Caco-2 (cell line): Measurements from ENCODE around the gene NPHP4. TPM values are rescaled to one million over a fixed set of nuclear protein-coding genes. Genes with fewer than 3 reads are reported as not detected.

Source experiments
- BruUV-seq: library from RNA; stranded (reverse); fragments of 400-500 nt; replicated peaks from 2 replicates; lab custom pipeline; 2021; lab: Mats Ljungman, UMichigan
- CTCF ChIA-PET: fragments of 300-600 bp; sonication (Branson Sonifier 250); formaldehyde crosslinking; loops from one replicate; lab custom pipeline; 2022; ENCODE audit warnings: antibody characterized with exemption; lab: Charles Lee
- POLR2A ChIA-PET: fragments of 300-600 bp; sonication (Branson Sonifier 250); formaldehyde crosslinking; loops from one replicate; lab custom pipeline; 2022; ENCODE audit warnings: antibody characterized with exemption; lab: Charles Lee
- DNase-seq, 2 experiments: peaks; one replicate each; pipeline versions ENCODE4 v3.0.0 to v3.0.0-alpha.2; 2020 to 2022
- H3K27me3 ChIP-seq: replicated peaks from 2 replicates; pipeline ENCODE4 v1.6.0; 2011; ENCODE audit warnings: low read length; ENCODE audit not compliant: control insufficient read depth, insufficient read depth
- H3K36me3 ChIP-seq: 2 replicates; pipeline ENCODE4 v1.5.1; 2011; ENCODE audit warnings: low read length; ENCODE audit not compliant: control insufficient read depth, insufficient read depth
- H3K4me1 ChIP-seq: fragments of 250-450 bp; sonication (Bioruptor Pico); 2 replicates; pipeline ENCODE4 v1.5.1; 2020; ENCODE audit warnings: mild to moderate bottlenecking
- H3K4me3 ChIP-seq: 2 replicates; pipeline ENCODE4 v1.5.1; 2011; ENCODE audit warnings: low read depth, mild to moderate bottlenecking, control low read depth, low read length
- H3K9me3 ChIP-seq: fragments of 250-450 bp; sonication (Bioruptor Pico); 2 replicates; pipeline ENCODE4 v1.5.1; 2020; ENCODE audit warnings: mild to moderate bottlenecking, moderate library complexity
- H3K27ac Mint-ChIP-seq: one replicate; pipeline ENCODE4 v1.8.0; 2022; ENCODE audit warnings: mixed read lengths; ENCODE audit not compliant: unreplicated experiment
- H3K27me3 Mint-ChIP-seq: one replicate; pipeline ENCODE4 v1.8.0; 2022; ENCODE audit warnings: mixed read lengths; ENCODE audit not compliant: insufficient read depth, unreplicated experiment
- H3K36me3 Mint-ChIP-seq: one replicate; pipeline ENCODE4 v1.8.0; 2022; ENCODE audit warnings: mild to moderate bottlenecking, mixed read lengths; ENCODE audit not compliant: insufficient read depth, unreplicated experiment
- H3K4me1 Mint-ChIP-seq: one replicate; pipeline ENCODE4 v1.8.0; 2022; ENCODE audit warnings: low read depth, mixed read lengths; ENCODE audit not compliant: unreplicated experiment
- H3K4me3 Mint-ChIP-seq: one replicate; pipeline ENCODE4 v1.8.0; 2022; ENCODE audit warnings: mild to moderate bottlenecking, moderate library complexity, mixed read lengths; ENCODE audit not compliant: unreplicated experiment
- H3K9me3 Mint-ChIP-seq: one replicate; pipeline ENCODE4 v1.8.0; 2022; ENCODE audit warnings: mixed read lengths; ENCODE audit not compliant: unreplicated experiment
- intact Hi-C: fragments of 100-400 bp; cut with micrococcal nuclease; formaldehyde crosslinking; loops from one replicate; pipeline ENCODE4 v1.10.0; 2022; ENCODE audit not compliant: unreplicated experiment
- total RNA-seq: library from RNA; stranded (reverse); gene quantifications from 2 replicates; pipeline ENCODE4 v1.2.3, GENCODE V29; 2022
- TF ChIP-seq, protein P1 (sequence below), 2 experiments: fragments of 200-600 bp in 1 of 2; IDR thresholded peaks; 1 replicate in 1 of 2; 2 replicates in 1 of 2; pipeline versions ENCODE4 v1.5.1 to v1.8.0; 2011 to 2022; ENCODE audit warnings: antibody characterized with exemption in 1 of 2, control low read depth in 1 of 2, inconsistent platforms in 1 of 2, low read depth in 1 of 2, low read length in 1 of 2, mild to moderate bottlenecking in 1 of 2, moderate library complexity in 1 of 2; ENCODE audit not compliant: insufficient read depth in 1 of 2, severe bottlenecking in 1 of 2, unreplicated experiment in 1 of 2

The NPHP4 gene
- total RNA-seq, 1 experiment from 2014 or later = 12.3 TPM

DNA sequence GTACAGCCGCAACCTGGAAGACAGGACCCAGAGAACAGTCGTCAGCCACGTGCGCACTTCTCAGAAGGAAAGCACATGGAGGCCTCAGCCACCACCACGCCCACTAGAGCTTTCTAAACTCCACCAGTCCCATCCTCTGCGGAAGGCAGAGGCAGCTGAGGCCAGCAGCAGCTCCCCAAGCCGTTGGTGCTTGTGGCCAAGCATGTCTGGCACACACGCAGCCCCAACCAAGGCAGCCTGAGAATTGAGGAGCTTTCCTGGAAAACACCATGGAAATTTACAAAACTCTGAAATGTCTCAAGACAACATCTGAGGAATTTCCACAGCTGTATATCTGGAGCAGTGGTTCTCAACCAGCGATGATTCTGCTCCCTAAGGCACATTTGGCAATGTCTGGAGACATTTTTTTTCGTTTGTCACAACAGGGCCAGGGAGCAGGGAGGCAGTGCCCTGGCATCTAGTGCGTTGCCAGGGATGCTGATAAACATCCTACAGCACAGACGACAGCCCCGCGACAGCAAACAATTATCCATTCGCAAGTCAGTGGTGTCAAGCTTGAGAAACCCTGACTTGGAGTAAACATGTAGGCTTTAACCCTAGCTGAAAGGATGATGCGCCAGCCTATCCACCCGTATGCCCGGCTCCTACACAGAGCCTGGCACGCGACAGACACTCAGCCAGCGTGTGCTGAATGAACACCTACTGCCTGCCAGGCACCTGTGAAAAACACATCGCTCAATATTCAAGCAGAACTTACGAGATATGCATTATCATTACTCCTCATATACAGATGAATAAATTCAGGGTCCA lies 24.7 kb downstream of the NPHP4 start:
- H3K9me3 ChIP-seq = no peaks in the 10 kb centered on the region
- no peaks in the 10 kb centered on the region for H3K36me3 ChIP-seq
- Mint-ChIP-seq H3K4me1 (peaks cover 11% of the 10 kb centered on the region), H3K36me3 (no peaks in the 10 kb centered on the region), H3K4me3 (no peak overlapping the region), H3K9me3 (no peaks in the 10 kb centered on the region), H3K27me3 (no peaks in the 10 kb centered on the region), H3K27ac (no peak overlapping the region)
- BruUV-seq = no TSS peak
- TF ChIP-seq, protein P1, sequence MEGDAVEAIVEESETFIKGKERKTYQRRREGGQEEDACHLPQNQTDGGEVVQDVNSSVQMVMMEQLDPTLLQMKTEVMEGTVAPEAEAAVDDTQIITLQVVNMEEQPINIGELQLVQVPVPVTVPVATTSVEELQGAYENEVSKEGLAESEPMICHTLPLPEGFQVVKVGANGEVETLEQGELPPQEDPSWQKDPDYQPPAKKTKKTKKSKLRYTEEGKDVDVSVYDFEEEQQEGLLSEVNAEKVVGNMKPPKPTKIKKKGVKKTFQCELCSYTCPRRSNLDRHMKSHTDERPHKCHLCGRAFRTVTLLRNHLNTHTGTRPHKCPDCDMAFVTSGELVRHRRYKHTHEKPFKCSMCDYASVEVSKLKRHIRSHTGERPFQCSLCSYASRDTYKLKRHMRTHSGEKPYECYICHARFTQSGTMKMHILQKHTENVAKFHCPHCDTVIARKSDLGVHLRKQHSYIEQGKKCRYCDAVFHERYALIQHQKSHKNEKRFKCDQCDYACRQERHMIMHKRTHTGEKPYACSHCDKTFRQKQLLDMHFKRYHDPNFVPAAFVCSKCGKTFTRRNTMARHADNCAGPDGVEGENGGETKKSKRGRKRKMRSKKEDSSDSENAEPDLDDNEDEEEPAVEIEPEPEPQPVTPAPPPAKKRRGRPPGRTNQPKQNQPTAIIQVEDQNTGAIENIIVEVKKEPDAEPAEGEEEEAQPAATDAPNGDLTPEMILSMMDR (IDR thresholded peaks at IDR 0.05; ENCODE audit: insufficient read depth in 1 of 2, low read depth in 1 of 2, low read length in 1 of 2, severe bottlenecking in 1 of 2, unreplicated experiment in 1 of 2) = no peak
- ChIA-PET CTCF (no interaction called here), POLR2A (no interaction called here)
- intact Hi-C loops = no loop called here
- H3K4me3 ChIP-seq = no peak overlapping the region
- H3K27me3 ChIP-seq = no peaks in the 10 kb centered on the region
- no peak for DNase-seq
- no peaks in the 10 kb centered on the region for H3K4me1 ChIP-seq

DNA sequence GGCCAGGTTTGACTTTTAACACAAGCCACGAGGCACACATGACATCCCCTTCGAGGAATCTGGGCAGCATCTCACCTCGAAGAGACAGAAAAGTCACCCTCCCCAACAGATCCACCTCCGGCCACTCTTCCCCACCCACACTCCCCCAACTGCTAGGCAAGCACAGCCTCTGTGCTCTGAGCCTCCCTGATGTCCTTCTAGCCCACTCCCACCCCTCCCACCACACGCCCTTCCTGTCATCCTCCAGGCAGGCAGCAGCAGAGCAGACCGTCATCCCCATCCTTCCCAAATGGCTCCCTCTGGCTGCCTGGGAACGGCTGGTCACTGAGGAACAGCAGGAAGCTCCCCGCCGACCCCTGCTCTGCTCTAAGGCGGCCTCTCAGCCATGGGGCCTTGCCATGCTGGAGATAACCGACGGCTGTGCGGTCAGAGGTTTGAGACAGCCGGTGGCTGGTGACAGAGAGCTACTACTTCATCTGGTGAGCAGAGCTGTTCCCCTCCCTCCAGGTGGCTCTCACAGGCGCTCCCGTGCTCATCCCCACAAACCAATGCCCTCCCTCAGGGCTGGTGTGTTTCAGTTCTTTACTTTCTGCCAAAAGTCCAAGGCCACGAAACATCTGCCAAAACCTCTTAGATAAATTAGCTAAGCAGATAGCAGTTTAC lies 25.6 kb downstream of the NPHP4 start:
- Mint-ChIP-seq H3K4me3 (no peak overlapping the region), H3K36me3 (no peaks in the 10 kb centered on the region), H3K27ac (no peak overlapping the region), H3K4me1 (peaks cover 11% of the 10 kb centered on the region), H3K27me3 (no peaks in the 10 kb centered on the region), H3K9me3 (no peaks in the 10 kb centered on the region)
- BruUV-seq = no TSS peak
- Histone ChIP-seq H3K27me3 (no peaks in the 10 kb centered on the region), H3K4me3 (no peak overlapping the region), H3K9me3 (no peaks in the 10 kb centered on the region), H3K4me1 (no peaks in the 10 kb centered on the region), H3K36me3 (no peaks in the 10 kb centered on the region)
- ChIA-PET CTCF (interaction anchor here (0.9 kb wide), 1 partner anchor 8 kb away, joined by 3 read pairs; no protein-coding TSS in a partner anchor), POLR2A (no interaction called here)
- TF ChIP-seq, protein P1 (IDR thresholded peaks at IDR 0.05; ENCODE audit: insufficient read depth in 1 of 2, low read depth in 1 of 2, low read length in 1 of 2, severe bottlenecking in 1 of 2, unreplicated experiment in 1 of 2) = no peak
- DNase-seq = no peak
- intact Hi-C loops = no loop called here

DNA sequence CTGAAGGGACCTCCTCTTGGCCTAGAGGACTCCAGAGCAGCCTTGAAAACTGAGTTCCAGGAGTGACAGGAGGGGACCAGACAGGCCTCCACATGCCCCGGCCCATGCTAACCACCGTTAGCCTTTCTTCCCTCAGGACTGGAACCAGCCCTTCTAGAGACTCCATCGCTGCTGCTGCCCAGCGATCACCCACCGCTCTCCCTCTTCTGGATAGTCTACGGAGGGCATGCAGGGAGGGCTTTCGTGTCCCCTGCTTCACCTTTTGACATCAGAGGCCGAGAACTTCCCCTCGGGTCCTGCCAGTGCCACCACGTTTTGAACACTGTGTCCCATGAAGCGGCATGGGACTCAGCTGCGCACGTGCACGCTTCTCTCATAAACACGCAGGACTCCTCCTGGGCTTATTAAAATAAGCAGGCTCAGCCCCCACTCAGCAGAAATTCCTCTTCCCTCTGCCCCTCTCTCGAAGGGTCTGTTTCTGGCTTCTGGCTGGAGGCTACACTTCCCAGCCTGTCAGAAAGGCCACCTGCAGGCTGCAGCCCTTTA lies 26.6 kb downstream of the NPHP4 start:
- Mint-ChIP-seq H3K27ac (no peak overlapping the region), H3K4me1 (peaks cover 5% of the 10 kb centered on the region), H3K36me3 (no peaks in the 10 kb centered on the region), H3K4me3 (no peak overlapping the region), H3K27me3 (no peaks in the 10 kb centered on the region), H3K9me3 (no peaks in the 10 kb centered on the region)
- BruUV-seq = no TSS peak
- DNase-seq = no peak
- TF ChIP-seq, protein P1 (IDR thresholded peaks at IDR 0.05; ENCODE audit: insufficient read depth in 1 of 2, low read depth in 1 of 2, low read length in 1 of 2, severe bottlenecking in 1 of 2, unreplicated experiment in 1 of 2) = no peak
- POLR2A ChIA-PET = no interaction called here
- no peaks in the 10 kb centered on the region for H3K27me3 ChIP-seq
- no peaks in the 10 kb centered on the region for H3K4me1 ChIP-seq
- H3K36me3 ChIP-seq = no peaks in the 10 kb centered on the region
- no peak overlapping the region for H3K4me3 ChIP-seq
- intact Hi-C loops = no loop called here
- no peaks in the 10 kb centered on the region for H3K9me3 ChIP-seq
- CTCF ChIA-PET = no interaction called here
